ENCODE results near the gene CACNA1E.
"Not testable (repeated sequence)": the region's sequence is repeated elsewhere in the genome, so short reads cannot be mapped to it uniquely, and the experiment has no call there.

Gene CACNA1E

GRCh38 chr1:181531441-181531840, 48.1 kb downstream of the CACNA1E start:
- no peak overlapping the region for H3K4me3 ChIP-seq (ENCODE audit: low read length)
- no peak for TF ChIP-seq CTCF (conservative IDR thresholded peaks at IDR 0.05; ENCODE audit: low read depth, low read length)
- no peak for DNase-seq (ENCODE audit: low read depth)

GRCh38 chr1:181531951-181532600, 48.8 kb downstream of the CACNA1E start:
- H3K4me3 ChIP-seq (ENCODE audit: low read length), result no peak overlapping the region
- no peak for TF ChIP-seq CTCF (conservative IDR thresholded peaks at IDR 0.05; ENCODE audit: low read depth, low read length)
- DNase-seq (ENCODE audit: low read depth), result no peak

- no peak for DNase-seq (ENCODE audit: low read depth)
- H3K4me3 ChIP-seq (ENCODE audit: low read length), result no peak overlapping the region
- TF ChIP-seq CTCF (conservative IDR thresholded peaks at IDR 0.05; ENCODE audit: low read depth, low read length), result no peak
These were observed 55.5 kb downstream of the CACNA1E start for GRCh38 chr1:181538836-181539235.

- DNase-seq (ENCODE audit: low read depth), result no peak
- TF ChIP-seq CTCF (conservative IDR thresholded peaks at IDR 0.05; ENCODE audit: low read depth, low read length), result no peak
- no peak overlapping the region for H3K4me3 ChIP-seq (ENCODE audit: low read length)
These were observed 58.1 kb downstream of the CACNA1E start for GRCh38 chr1:181541458-181541857.

GRCh38 chr1:181541947-181542346, 58.6 kb downstream of the CACNA1E start:
- no peak for TF ChIP-seq CTCF (conservative IDR thresholded peaks at IDR 0.05; ENCODE audit: low read depth, low read length)
- DNase-seq (ENCODE audit: low read depth), result peak; percentile 23
- no peak overlapping the region for H3K4me3 ChIP-seq (ENCODE audit: low read length)

- not testable (repeated sequence) for DNase-seq (ENCODE audit: low read depth); H3K4me3 ChIP-seq (ENCODE audit: low read length)
These were observed 59.1 kb downstream of the CACNA1E start for GRCh38 chr1:181542406-181542805.

GRCh38 chr1:181545395-181545794, 62.1 kb downstream of the CACNA1E start:
- no peak for TF ChIP-seq CTCF (conservative IDR thresholded peaks at IDR 0.05; ENCODE audit: low read depth, low read length)
- H3K4me3 ChIP-seq (ENCODE audit: low read length), result no peak overlapping the region
- no peak for DNase-seq (ENCODE audit: low read depth)

All from retinal pigment epithelial cell (primary cell).